HG02885 (cell line): ENCODE measurements around the gene RFX1.

Experiments
- ATAC-seq: cut with Tn5 transposase; IDR thresholded peaks from one replicate; pipeline ENCODE4 v1.9.1; 2021; ENCODE audit warnings: mild to moderate bottlenecking; ENCODE audit not compliant: unreplicated experiment, poor library complexity

The RFX1 gene

DNA sequence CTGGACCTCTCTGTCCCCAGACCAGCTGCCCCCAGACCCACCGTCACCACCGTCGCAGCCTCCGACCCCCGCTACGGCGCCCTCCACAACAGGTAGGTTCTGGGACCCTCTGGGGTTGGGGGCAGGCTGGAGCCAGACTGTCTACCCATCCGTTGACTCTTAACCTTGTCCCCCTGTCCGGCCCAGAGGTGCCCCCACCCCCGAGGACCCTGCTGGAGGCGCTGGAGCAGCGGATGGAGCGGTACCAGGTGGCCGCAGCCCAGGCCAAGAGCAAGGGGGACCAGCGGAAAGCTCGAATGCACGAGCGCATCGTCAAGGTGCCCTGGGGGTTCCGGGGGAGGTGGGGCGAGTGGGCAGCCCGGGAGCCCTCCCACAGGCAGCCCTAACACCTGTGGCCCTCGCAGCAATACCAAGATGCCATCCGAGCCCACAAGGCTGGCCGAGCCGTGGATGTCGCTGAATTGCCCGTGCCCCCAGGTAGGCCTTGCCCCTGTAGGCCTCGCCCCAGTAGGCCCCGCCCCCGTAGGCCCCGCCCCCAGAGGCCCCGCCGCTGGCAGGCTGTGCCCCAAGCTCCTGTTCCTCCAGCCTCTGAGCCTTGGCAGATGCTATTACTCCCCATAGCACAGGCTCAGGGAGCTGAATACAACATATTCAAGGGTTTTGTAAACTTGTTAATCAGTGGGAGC is 87.3 kb downstream of the RFX1 start:
- no peak for ATAC-seq

DNA sequence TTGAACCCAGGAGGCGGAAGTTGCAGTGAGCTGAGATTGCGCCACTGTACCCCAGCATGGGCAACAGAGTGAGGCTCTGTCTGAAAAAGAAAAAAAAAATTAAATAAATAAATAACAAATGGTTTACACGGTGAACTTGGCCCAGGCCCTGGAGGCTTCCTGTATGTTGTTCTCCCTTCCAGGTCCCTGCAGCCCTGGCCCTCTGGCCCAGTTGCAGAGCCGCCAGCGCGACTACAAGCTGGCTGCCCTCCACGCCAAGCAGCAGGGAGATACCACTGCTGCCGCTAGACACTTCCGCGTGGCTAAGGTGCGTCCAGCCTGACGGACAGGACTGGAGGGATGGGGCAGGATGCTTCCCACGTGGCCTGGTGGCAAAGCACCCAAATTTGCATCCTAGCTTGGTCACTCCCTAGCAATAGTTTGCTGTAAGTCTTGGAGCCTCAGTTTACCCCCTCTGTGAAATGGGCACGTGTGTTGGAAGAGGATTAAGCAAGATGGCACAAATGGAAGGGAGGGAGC is 88.2 kb downstream of the RFX1 start:
- ATAC-seq: no peak

DNA sequence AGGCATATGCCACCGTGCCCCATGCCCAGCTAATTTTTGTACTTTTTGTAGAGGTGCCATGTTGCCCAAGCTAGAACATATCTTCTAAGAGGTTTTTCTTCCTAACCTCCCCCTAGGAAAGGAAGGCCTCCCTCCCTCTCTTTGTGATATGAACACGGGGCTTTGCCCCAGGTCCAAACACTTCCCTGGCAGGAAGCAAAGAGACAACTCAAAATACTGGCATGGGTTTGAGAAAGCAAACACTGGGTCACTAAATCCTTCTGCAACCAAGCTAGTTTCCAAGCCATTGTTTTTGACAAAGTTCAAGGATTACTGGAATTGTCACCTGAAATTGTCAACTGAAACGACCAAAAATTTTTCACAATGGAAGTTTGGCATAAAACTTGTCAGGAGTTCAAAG is 91.3 kb downstream of the RFX1 start:
- ATAC-seq: no peak

GRCh38 chr19:13913352-13913751 is 92.8 kb downstream of the RFX1 start:
- ATAC-seq: no peak
